NCI-H2196 treated with DMSO at 0.1 percent for 48 hours (cell line): ENCODE measurements around the gene E2F4.

ENCODE experiments used
- DNase-seq: peaks from one replicate; lab custom pipeline; 2025; ENCODE audit not compliant: unreplicated experiment; lab: John Stamatoyannopoulos, UW

E2F4 gene

GRCh38 chr16:67157106-67157748 lies 34.7 kb upstream of the E2F4 start:
- no peak for DNase-seq

- DNase-seq = no peak
These were observed 33.9 kb upstream of the E2F4 start for GRCh38 chr16:67157892-67158635.

- DNase-seq = no peak
These were observed 33.0 kb upstream of the E2F4 start for GRCh38 chr16:67158637-67159600.

GRCh38 chr16:67161595-67162058 lies 30.3 kb upstream of the E2F4 start:
- DNase-seq = no peak

- DNase-seq = peak; percentile 6
These were observed 29.3 kb upstream of the E2F4 start for GRCh38 chr16:67162506-67163163.

- peak; percentile 68 for DNase-seq
These were observed 28.6 kb upstream of the E2F4 start for GRCh38 chr16:67163164-67163998.

- DNase-seq = no peak
These were observed 27.9 kb upstream of the E2F4 start for GRCh38 chr16:67163999-67164558.

- DNase-seq = peak; percentile 24
These were observed 27.3 kb upstream of the E2F4 start, which contains the start of gene HSF4 for GRCh38 chr16:67164599-67165061. Gene HSF4, plus strand, starts transcription at chr16:67164745. Its CDS starts 67 bp downstream, at chr16:67164812.

- DNase-seq = no peak
These were observed 26.6 kb upstream of the E2F4 start for GRCh38 chr16:67165121-67166078.

GRCh38 chr16:67166110-67166547 lies 25.8 kb upstream of the E2F4 start:
- no peak for DNase-seq

- DNase-seq = no peak
These were observed 25.3 kb upstream of the E2F4 start for GRCh38 chr16:67166598-67167168.

- no peak for DNase-seq
These were observed 24.4 kb upstream of the E2F4 start for GRCh38 chr16:67167588-67167987.

- no peak for DNase-seq
These were observed 22.9 kb upstream of the E2F4 start for GRCh38 chr16:67169011-67169451.

- no peak for DNase-seq
These were observed 22.2 kb upstream of the E2F4 start for GRCh38 chr16:67169642-67170167.

- peak; percentile 34 for DNase-seq
These were observed 21.6 kb upstream of the E2F4 start, which contains the start of gene NOL3 for GRCh38 chr16:67170168-67170948. Gene NOL3, plus strand, starts transcription at chr16:67170538.

- no peak for DNase-seq
These were observed 20.9 kb upstream of the E2F4 start for GRCh38 chr16:67170949-67171649.
